ENCODE results near the gene IL13RA2.

IL13RA2 gene

GRCh38 chrX:115017455-115017854 lies at the start of gene IL13RA2:
Gene IL13RA2 (minus strand): TSS chrX:115017616. CDS start chrX:115017269, 347 bp downstream.
- no peak for DNase-seq

DNA sequence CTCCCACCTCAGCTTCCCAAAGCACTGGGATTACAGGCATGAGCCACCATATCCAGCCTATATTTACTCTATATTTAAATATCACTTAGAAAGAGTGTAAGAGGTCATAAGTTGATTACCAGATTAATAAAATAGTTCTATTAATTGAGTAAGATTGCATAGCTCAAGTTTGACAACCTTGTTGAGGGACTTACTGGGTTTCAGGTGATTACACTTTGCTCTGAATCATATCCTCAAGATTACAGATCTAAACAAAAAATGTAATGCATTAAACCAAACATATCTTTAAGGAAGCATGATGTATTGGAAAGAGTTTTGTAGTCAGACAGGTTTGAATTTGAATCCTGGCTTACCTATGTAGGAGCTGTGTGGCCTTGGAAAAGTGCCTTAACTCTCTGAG lies 47.9 kb upstream of the IL13RA2 start:
- DNase-seq = no peak

DNA sequence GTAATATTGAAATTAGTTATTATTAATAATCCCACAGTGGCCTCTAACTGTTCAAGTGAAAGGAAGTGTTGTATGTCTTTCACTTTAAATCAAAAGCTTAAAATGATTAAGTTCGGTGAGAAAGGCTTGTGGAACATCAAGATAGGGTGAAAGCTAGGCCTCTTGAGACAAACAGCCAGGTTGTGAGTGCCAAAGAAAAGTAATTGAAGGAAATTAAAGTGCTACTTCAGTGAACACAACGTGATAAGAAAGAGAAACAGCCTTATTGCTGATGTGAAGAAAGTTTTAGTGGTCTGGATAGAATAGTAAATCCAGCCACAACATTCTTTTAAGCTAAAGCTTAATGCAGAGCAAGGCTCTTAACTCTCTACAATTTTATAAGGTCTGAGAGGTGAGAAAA lies 42.6 kb upstream of the IL13RA2 start:
- DNase-seq = no peak

GRCh38 chrX:115058276-115058675 lies 40.9 kb upstream of the IL13RA2 start:
- no peak for DNase-seq

DNA sequence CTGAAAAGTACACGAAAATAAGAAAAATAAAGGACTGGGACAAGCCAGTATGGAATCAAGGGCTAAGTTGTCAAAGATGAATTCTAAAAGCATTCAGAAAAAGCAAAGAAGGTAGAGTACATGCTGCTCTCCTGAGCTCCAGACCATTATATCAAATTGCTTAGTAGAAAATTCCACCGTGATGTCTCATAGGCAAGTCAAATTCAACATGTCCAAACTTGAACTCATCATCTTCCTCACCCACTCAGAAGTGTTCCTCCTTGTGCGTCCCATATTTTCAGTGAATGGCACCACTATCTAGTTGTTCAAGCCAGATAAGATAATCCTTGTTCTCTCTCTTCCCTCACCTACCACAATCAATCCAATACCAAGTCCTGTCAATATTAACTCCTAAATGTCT lies 37.5 kb upstream of the IL13RA2 start:
- no peak for DNase-seq

DNA sequence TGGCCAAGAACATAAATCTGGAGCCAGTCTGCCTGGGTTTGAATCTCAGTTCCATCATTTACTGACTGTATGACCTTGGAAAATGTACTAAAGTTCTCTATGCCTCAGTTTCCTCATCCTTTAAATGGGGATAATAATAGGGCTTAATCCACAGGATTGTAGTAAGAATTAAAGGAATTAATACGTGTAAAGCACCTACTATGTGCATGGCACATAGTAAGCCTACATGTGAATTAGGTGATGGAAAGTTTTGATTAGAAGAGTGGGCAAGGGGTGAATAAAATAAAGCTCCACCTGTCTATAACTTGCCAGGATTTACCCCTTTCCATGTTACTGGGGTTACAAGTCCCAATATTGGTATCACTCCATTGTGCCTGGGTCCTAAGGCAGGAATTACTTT lies 35.8 kb upstream of the IL13RA2 start:
- no peak for DNase-seq

- no peak for DNase-seq
These were observed 30.3 kb upstream of the IL13RA2 start for GRCh38 chrX:115047715-115048114.

- no peak for DNase-seq
These were observed 29.8 kb upstream of the IL13RA2 start for GRCh38 chrX:115047181-115047580.

GRCh38 chrX:115040417-115040816 lies 23.0 kb upstream of the IL13RA2 start:
- DNase-seq = no peak

GRCh38 chrX:115038406-115038805 lies 21.0 kb upstream of the IL13RA2 start:
- DNase-seq = no peak

DNA sequence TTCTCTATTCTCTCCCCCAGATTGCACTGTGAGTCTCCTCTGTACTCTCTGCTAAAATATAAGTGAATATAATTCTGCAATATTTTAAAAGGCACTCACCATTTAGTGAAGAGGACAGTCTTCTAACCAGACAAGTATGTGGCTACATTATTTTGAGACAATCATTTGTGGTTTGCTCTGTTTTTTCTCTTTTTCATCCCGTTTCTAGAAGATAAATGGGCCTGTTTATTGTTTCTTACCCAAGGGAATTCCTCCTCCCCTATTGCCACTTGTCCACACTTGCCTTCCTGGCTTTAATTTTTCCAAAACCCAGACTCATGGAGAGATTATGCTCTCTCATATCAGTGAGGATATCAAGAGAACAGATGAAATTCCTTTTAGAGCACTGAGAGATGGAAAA lies 18.6 kb upstream of the IL13RA2 start:
- DNase-seq = no peak

DNA sequence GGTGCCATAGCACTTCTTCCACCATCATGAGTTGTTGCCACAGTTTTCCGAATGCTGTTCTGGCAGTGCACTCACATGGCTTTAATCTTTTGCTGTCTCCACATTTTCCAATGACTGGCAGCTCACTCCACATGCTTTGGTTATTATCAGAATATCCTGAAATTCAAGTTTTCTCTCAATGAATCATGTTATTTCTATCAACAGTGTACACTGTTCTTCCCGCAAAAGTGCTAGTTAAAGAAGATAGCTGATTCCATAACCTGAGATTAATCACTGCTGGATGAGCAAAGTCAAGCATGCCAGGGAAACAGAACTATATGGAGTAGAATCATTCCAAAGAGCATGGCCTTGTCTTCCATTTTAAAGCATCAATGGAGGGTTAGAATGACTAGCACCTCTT lies 14.6 kb upstream of the IL13RA2 start:
- DNase-seq = no peak

DNA sequence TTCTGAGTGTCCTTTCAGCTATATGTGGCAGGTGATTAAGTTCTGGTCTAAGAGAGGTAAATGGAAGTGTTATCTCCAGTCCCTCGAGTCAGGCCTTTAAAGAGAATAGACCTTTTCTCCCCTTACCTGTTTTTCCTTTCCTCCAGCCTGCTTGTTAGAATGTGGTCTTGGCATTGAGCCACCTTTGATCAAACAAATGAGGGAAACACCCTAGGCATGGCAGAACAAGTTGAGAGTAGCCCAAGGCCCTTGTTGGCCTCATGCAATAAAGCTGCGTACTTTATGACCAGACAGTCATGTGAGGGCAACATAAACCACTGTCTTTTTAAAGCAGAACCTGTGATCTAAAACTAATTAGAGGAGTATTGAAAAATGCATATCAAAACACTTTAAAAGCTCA lies 13.2 kb upstream of the IL13RA2 start:
- no peak for DNase-seq

GRCh38 chrX:115029869-115030570 lies 12.6 kb upstream of the IL13RA2 start:
- DNase-seq = no peak

- DNase-seq = no peak
These were observed 12.0 kb upstream of the IL13RA2 start for GRCh38 chrX:115029440-115029839.

DNA sequence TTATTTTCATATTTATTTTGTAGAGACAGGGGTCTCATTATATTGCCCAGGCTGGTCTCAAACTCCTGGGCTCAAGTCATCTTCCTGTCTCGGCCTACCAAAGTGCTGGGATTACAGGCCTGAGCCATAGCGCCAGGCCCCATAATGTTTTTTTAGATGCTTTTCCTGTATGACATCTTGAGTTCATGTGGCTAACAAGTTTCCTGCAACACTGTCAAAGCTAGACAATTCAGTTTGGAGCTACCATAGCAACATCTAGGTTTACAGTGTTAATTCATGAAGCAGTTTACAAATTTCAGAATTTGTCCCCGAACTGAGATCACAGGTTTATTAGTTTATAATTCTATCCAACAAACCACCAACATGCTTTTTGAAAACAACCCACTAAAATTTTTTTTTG lies 6.4 kb upstream of the IL13RA2 start:
- DNase-seq = no peak

- DNase-seq = no peak
These were observed 5.7 kb upstream of the IL13RA2 start for GRCh38 chrX:115023139-115023538.

- no peak for DNase-seq
These were observed 3.7 kb upstream of the IL13RA2 start for GRCh38 chrX:115021121-115021520.

- no peak for DNase-seq
These were observed 1.5 kb upstream of the IL13RA2 start for GRCh38 chrX:115018944-115019343.

- no peak for DNase-seq
These were observed 728 bp upstream of the IL13RA2 start for GRCh38 chrX:115018040-115018647.

DNA sequence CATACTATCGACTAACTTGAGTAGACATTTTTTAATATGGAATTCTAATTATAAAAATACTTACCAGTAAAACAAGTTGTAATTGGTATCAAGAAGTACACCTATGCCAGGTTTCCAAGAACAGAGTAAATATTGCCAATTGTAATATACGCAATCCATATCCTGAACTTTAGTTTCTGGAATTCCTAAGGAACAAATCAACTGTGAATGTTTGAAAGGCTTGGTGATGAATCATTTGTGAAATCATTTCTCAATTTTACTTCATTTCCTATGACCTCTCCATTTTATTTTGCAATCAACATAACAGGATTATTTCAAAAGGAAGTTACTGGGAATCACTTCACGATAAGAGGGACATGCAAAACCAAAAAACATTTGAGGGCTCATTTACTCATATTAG lies 3.7 kb downstream of the IL13RA2 start:
- no peak for DNase-seq

DNA sequence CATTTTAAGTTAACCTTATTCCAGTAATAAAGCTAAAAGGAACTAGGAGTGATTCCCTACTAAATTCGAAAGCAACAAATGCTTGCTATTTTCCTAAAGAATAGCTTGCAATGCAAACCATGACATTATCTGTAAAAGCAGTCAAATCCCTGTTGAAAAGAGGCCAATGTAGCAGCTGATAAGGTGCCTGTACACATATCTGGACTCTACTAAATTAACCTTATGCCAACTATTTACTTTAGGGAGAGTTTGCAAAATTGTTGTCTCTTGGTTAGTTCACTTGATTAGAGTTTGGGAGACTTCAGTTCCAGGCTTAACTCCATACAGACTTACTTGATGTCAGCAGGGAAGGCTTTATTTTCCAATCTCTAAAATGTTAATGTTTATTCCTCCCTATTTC lies 6.0 kb downstream of the IL13RA2 start:
- DNase-seq = no peak

DNA sequence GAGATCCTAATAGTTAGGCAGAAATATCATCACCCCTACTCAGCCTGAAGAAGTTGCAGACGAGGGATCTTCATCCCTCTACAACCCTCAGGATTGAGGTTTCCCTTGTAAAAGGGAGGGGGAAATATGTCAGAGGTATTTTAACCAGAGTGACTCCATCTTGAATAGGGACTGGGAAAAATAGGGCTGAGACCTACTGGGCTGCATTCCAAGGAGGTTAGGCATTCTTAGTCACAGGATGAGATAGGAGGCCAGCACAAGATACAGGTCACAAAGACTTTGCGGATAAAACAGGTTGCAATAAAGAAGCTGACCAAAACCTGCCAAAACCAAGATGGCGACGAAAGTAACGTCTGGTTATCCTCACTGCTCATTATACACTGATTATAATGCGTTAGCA lies 17.5 kb downstream of the IL13RA2 start:
- DNase-seq = no peak

DNA sequence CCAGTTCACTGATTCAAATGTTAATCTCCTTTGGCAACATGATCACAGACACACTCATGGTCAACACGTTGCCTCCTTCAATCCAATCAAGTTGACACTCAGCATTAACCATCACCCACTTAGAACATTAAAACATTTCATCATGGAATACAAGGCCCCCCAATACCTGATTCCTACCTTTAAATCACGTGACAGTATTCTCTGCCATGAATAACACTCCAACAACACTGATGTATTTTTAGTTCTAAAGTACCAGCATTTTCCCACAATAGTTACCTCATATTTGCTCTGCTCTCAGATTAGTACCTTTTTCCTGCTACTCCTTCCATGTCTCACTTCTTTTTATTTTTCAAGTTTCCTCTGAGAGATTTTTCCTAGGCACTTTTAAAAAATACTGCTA lies 19.6 kb downstream of the IL13RA2 start:
- DNase-seq = no peak

DNA sequence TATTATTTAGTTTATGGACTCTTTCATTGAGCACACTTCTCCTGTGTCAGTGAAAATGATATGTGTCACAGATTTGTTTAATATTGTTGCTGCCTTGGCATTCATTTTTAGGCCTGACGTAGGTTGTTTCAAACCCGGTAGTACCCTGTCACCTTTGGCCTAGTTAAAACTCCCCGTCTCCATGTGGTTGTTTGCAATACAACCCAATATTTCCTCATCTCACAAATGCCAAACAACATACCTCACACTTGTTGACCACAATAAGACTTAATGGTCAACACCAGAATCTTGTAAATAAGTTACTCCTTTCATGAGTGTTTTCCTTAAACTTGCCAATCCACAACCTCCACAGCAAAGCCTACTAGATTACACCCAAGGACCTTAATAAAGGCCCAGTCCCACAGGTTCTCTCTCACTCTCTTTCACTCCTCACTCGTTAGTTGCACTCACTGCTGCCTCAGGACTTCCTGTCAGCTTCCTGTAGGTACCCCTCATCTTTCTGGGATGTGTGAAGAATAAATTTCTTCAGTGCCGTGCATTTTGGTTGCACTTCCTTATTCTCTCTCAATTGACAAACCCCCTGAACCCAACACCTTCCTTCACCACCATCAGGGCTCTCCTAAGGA lies 31.3 kb downstream of the IL13RA2 start:
- DNase-seq = no peak
